H1 (cell line): ENCODE results near the gene NLRC5. TPM values are rescaled to one million over a fixed set of nuclear protein-coding genes. Genes with fewer than 3 reads are reported as not detected.

Experiments
- CBX5 ChIP-seq: fragments of 300-800, 300-1000 bp; sonication (generic); IDR thresholded peaks from 2 replicates; pipeline ENCODE4 v1.7.1; 2016; ENCODE audit warnings: antibody characterized with exemption, low read length, low read depth
- CHD1 ChIP-seq: IDR thresholded peaks from 2 replicates; pipeline ENCODE4 v1.6.1; 2012; ENCODE audit warnings: low read depth, low read length, improper control_type of control experiment
- GABPA ChIP-seq: IDR thresholded peaks from 2 replicates; pipeline ENCODE4 v1.6.1; 2011; ENCODE audit warnings: mild to moderate bottlenecking, low read length, moderate library complexity, borderline replicate concordance; ENCODE audit not compliant: insufficient read depth
- HDAC6 ChIP-seq: IDR thresholded peaks from one replicate; pipeline ENCODE4 v1.7.1; 2012; ENCODE audit warnings: low read depth, mild to moderate bottlenecking, inconsistent platforms, low read length, moderate library complexity
- JUN ChIP-seq: IDR thresholded peaks from 2 replicates; pipeline ENCODE4 v1.6.1; 2011; ENCODE audit warnings: low read depth, mild to moderate bottlenecking, improper control_type of control experiment, low read length
- MAFK ChIP-seq: IDR thresholded peaks from 2 replicates; pipeline ENCODE4 v1.6.1; 2012; ENCODE audit warnings: low read depth, mild to moderate bottlenecking, improper control_type of control experiment, low read length
- polyA plus RNA-seq, 7 experiments: library from polyadenylated mRNA; depleted of rRNA in 3 of 7; stranded (reverse) in 5 of 7; unstranded in 2 of 7; fragments of >200 nt in 5 of 7; fragments of 200-250 nt in 2 of 7; gene quantifications; 1 replicate in 5 of 7; 2 replicates in 1 of 7; 4 replicates in 1 of 7; pipeline versions ENCODE4 v1.2.1 to v1.2.3, GENCODE V29; 2011 to 2013; ENCODE audit warnings: missing spikeins in 2 of 7, mixed read lengths in 2 of 7
- total RNA-seq: library from RNA; stranded (reverse); fragmentation: NEBNext Ultra II Directional; extraction: Animal tissue kit (Norgen Biotek cat#: 25700); gene quantifications from 2 replicates; pipeline ENCODE4 v1.2.1, GENCODE V29; 2021
- TF ChIP-seq, protein P1 (sequence below): fragments of 300-600 bp; sonication (generic); IDR thresholded peaks from 2 replicates; pipeline ENCODE4 v1.7.1; 2012; ENCODE audit warnings: low read length, moderate library complexity, mild to moderate bottlenecking, inconsistent platforms; ENCODE audit not compliant: insufficient replicate concordance
- TF ChIP-seq, protein P2 (sequence below): IDR thresholded peaks from 2 replicates; pipeline ENCODE4 v1.6.1; 2011; ENCODE audit warnings: low read depth, mild to moderate bottlenecking, low read length; ENCODE audit not compliant: insufficient read depth
- TF ChIP-seq, protein P3 (sequence below): IDR thresholded peaks from 2 replicates; pipeline ENCODE4 v1.6.1; 2011; ENCODE audit warnings: low read length, improper control_type of control experiment
- TF ChIP-seq, protein P4 (sequence below): IDR thresholded peaks from 2 replicates; pipeline ENCODE4 v1.6.1; 2012; ENCODE audit warnings: inconsistent platforms

The NLRC5 gene
- total and polyA plus RNA-seq, 2 of the 8 experiments (the other 6 are each of a cell fraction or from before 2014, with no cell fraction given), result 2.2 to 3.2 TPM

DNA sequence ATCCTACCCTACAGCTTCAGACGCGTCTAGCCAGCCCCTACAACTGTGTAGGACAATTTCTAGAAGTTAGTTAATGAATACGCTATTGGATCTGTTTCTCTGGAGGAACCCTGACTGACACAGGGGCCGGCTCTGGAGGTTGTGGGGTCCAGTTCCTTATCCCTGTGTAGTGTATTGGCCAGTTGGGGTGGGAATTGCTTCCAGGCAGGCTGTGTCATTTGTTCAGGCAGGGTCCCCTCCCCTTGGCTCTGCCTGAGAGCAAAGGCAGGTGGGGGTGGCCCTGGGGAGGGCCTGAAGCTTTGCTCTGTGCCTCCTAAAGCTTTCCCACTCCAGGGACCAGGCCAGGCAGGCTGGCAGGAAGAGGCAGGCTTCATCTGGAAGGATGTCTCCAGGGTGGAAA lies 39.3 kb upstream of the NLRC5 start (continued):
- TF ChIP-seq, protein P1, sequence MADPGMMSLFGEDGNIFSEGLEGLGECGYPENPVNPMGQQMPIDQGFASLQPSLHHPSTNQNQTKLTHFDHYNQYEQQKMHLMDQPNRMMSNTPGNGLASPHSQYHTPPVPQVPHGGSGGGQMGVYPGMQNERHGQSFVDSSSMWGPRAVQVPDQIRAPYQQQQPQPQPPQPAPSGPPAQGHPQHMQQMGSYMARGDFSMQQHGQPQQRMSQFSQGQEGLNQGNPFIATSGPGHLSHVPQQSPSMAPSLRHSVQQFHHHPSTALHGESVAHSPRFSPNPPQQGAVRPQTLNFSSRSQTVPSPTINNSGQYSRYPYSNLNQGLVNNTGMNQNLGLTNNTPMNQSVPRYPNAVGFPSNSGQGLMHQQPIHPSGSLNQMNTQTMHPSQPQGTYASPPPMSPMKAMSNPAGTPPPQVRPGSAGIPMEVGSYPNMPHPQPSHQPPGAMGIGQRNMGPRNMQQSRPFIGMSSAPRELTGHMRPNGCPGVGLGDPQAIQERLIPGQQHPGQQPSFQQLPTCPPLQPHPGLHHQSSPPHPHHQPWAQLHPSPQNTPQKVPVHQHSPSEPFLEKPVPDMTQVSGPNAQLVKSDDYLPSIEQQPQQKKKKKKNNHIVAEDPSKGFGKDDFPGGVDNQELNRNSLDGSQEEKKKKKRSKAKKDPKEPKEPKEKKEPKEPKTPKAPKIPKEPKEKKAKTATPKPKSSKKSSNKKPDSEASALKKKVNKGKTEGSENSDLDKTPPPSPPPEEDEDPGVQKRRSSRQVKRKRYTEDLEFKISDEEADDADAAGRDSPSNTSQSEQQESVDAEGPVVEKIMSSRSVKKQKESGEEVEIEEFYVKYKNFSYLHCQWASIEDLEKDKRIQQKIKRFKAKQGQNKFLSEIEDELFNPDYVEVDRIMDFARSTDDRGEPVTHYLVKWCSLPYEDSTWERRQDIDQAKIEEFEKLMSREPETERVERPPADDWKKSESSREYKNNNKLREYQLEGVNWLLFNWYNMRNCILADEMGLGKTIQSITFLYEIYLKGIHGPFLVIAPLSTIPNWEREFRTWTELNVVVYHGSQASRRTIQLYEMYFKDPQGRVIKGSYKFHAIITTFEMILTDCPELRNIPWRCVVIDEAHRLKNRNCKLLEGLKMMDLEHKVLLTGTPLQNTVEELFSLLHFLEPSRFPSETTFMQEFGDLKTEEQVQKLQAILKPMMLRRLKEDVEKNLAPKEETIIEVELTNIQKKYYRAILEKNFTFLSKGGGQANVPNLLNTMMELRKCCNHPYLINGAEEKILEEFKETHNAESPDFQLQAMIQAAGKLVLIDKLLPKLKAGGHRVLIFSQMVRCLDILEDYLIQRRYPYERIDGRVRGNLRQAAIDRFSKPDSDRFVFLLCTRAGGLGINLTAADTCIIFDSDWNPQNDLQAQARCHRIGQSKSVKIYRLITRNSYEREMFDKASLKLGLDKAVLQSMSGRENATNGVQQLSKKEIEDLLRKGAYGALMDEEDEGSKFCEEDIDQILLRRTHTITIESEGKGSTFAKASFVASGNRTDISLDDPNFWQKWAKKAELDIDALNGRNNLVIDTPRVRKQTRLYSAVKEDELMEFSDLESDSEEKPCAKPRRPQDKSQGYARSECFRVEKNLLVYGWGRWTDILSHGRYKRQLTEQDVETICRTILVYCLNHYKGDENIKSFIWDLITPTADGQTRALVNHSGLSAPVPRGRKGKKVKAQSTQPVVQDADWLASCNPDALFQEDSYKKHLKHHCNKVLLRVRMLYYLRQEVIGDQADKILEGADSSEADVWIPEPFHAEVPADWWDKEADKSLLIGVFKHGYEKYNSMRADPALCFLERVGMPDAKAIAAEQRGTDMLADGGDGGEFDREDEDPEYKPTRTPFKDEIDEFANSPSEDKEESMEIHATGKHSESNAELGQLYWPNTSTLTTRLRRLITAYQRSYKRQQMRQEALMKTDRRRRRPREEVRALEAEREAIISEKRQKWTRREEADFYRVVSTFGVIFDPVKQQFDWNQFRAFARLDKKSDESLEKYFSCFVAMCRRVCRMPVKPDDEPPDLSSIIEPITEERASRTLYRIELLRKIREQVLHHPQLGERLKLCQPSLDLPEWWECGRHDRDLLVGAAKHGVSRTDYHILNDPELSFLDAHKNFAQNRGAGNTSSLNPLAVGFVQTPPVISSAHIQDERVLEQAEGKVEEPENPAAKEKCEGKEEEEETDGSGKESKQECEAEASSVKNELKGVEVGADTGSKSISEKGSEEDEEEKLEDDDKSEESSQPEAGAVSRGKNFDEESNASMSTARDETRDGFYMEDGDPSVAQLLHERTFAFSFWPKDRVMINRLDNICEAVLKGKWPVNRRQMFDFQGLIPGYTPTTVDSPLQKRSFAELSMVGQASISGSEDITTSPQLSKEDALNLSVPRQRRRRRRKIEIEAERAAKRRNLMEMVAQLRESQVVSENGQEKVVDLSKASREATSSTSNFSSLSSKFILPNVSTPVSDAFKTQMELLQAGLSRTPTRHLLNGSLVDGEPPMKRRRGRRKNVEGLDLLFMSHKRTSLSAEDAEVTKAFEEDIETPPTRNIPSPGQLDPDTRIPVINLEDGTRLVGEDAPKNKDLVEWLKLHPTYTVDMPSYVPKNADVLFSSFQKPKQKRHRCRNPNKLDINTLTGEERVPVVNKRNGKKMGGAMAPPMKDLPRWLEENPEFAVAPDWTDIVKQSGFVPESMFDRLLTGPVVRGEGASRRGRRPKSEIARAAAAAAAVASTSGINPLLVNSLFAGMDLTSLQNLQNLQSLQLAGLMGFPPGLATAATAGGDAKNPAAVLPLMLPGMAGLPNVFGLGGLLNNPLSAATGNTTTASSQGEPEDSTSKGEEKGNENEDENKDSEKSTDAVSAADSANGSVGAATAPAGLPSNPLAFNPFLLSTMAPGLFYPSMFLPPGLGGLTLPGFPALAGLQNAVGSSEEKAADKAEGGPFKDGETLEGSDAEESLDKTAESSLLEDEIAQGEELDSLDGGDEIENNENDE, result no peak
- TF ChIP-seq, protein P2, sequence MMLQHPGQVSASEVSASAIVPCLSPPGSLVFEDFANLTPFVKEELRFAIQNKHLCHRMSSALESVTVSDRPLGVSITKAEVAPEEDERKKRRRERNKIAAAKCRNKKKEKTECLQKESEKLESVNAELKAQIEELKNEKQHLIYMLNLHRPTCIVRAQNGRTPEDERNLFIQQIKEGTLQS, result no peak
- TF ChIP-seq GABPA, result no peak
- TF ChIP-seq JUN, result no peak
- no peak for TF ChIP-seq CBX5
- no peak for TF ChIP-seq CHD1
- TF ChIP-seq MAFK, result no peak
- no peak for TF ChIP-seq HDAC6
- TF ChIP-seq, protein P3, sequence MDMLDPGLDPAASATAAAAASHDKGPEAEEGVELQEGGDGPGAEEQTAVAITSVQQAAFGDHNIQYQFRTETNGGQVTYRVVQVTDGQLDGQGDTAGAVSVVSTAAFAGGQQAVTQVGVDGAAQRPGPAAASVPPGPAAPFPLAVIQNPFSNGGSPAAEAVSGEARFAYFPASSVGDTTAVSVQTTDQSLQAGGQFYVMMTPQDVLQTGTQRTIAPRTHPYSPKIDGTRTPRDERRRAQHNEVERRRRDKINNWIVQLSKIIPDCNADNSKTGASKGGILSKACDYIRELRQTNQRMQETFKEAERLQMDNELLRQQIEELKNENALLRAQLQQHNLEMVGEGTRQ, result no peak
- TF ChIP-seq, protein P4, sequence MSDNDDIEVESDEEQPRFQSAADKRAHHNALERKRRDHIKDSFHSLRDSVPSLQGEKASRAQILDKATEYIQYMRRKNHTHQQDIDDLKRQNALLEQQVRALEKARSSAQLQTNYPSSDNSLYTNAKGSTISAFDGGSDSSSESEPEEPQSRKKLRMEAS, result no peak
